ENCODE measurements around the gene MPDU1.
A peak's percentile ranks its signal among the peaks of the same experiment; 100 is the strongest.

Gene MPDU1

GRCh38 chr17:7560172-7561027, 23.3 kb upstream of the MPDU1 start:
- no peak for DNase-seq (ENCODE audit: low read depth, low spot score)

- DNase-seq (ENCODE audit: low read depth, low spot score): peak; percentile 66
Measured at GRCh38 chr17:7561028-7561575, 22.6 kb upstream of the MPDU1 start.

GRCh38 chr17:7561589-7562207, 22.0 kb upstream of the MPDU1 start, which contains the start of gene SENP3:
SENP3 (plus strand) TSS chr17:7561919; CDS start chr17:7563077, 1,158 bp downstream.
- peak; percentile 79 for DNase-seq (ENCODE audit: low read depth, low spot score)

- no peak for DNase-seq (ENCODE audit: low read depth, low spot score)
Measured at GRCh38 chr17:7562208-7562605, 21.4 kb upstream of the MPDU1 start.

GRCh38 chr17:7563115-7563869, 20.4 kb upstream of the MPDU1 start:
- DNase-seq (ENCODE audit: low read depth, low spot score): no peak

GRCh38 chr17:7569571-7569970, 14.1 kb upstream of the MPDU1 start:
- no peak for DNase-seq (ENCODE audit: low read depth, low spot score)

- no peak for DNase-seq (ENCODE audit: low read depth, low spot score)
Measured at GRCh38 chr17:7570351-7570750, 13.3 kb upstream of the MPDU1 start.

- no peak for DNase-seq (ENCODE audit: low read depth, low spot score)
Measured at GRCh38 chr17:7572338-7572587, 11.4 kb upstream of the MPDU1 start.

- peak; percentile 98 for DNase-seq (ENCODE audit: low read depth, low spot score)
Measured at GRCh38 chr17:7572588-7573323, 10.9 kb upstream of the MPDU1 start.

GRCh38 chr17:7573324-7574080, 10.2 kb upstream of the MPDU1 start:
- DNase-seq (ENCODE audit: low read depth, low spot score): peak; percentile 82

- DNase-seq (ENCODE audit: low read depth, low spot score): no peak
Measured at GRCh38 chr17:7574176-7574953, 9.3 kb upstream of the MPDU1 start.

GRCh38 chr17:7575481-7575883, 8.2 kb upstream of the MPDU1 start:
- no peak for DNase-seq (ENCODE audit: low read depth, low spot score)

- no peak for DNase-seq (ENCODE audit: low read depth, low spot score)
Measured at GRCh38 chr17:7575959-7576358, 7.7 kb upstream of the MPDU1 start.

- no peak for DNase-seq (ENCODE audit: low read depth, low spot score)
Measured at GRCh38 chr17:7576432-7576937, 7.2 kb upstream of the MPDU1 start.

- no peak for DNase-seq (ENCODE audit: low read depth, low spot score)
Measured at GRCh38 chr17:7577327-7578199, 6.1 kb upstream of the MPDU1 start.

- DNase-seq (ENCODE audit: low read depth, low spot score): peak; percentile 50
Measured at GRCh38 chr17:7579001-7579833, 4.4 kb upstream of the MPDU1 start, which contains the start of gene CD68. CD68 (plus strand) TSS chr17:7579638; CDS start chr17:7579678, 40 bp downstream.

GRCh38 chr17:7579834-7580603, 3.6 kb upstream of the MPDU1 start:
- no peak for DNase-seq (ENCODE audit: low read depth, low spot score)

Measured in activated naive CD8-positive, alpha-beta T cell treated with anti-CD3 and anti-CD28 coated beads, Interleukin-2, amount 50 U/mL, for 16 hours (primary cell).